ENCODE results near the gene NCOR2. TPM values are rescaled to one million over a fixed set of nuclear protein-coding genes. Genes with fewer than 3 reads are reported as not detected.

Gene NCOR2
- total and polyA plus RNA-seq, 11 donors = 62.1 to 184 (median 127) TPM

GRCh38 chr12:124554429-124555029, 12.9 kb downstream of the NCOR2 start:
- Histone ChIP-seq H3K27ac (peak overlapping the region in 6 of 12 donors; percentile 2 to 62 (median 26)), H3K27me3 (no peaks in the 10 kb centered on the region), H3K9me3 (peaks cover 0 to 2% (median 0%) of the 10 kb centered on the region in 12 donors), H3K4me3 (peak overlapping the region in 4 of 12 donors; percentile 12 to 15 (median 14)), H3K36me3 (no peaks in the 10 kb centered on the region), H3K4me1 (peaks cover 21 to 89% (median 80%) of the 10 kb centered on the region in 12 donors)
- ATAC-seq (peak in 3 of 4 donors; percentile 62 to 72 (median 64)), DNase-seq (peak in 3 of 5 donors; percentile 57 to 76 (median 66))
- WGBS, 4 donors = 24 to 34% (median 28%) methylated on average over 19 to 26 of the region's 26 CpGs
- no peak for TF ChIP-seq POLR2A (IDR thresholded peaks at IDR 0.05)
- TF ChIP-seq, protein P1, sequence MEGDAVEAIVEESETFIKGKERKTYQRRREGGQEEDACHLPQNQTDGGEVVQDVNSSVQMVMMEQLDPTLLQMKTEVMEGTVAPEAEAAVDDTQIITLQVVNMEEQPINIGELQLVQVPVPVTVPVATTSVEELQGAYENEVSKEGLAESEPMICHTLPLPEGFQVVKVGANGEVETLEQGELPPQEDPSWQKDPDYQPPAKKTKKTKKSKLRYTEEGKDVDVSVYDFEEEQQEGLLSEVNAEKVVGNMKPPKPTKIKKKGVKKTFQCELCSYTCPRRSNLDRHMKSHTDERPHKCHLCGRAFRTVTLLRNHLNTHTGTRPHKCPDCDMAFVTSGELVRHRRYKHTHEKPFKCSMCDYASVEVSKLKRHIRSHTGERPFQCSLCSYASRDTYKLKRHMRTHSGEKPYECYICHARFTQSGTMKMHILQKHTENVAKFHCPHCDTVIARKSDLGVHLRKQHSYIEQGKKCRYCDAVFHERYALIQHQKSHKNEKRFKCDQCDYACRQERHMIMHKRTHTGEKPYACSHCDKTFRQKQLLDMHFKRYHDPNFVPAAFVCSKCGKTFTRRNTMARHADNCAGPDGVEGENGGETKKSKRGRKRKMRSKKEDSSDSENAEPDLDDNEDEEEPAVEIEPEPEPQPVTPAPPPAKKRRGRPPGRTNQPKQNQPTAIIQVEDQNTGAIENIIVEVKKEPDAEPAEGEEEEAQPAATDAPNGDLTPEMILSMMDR (IDR thresholded peaks at IDR 0.05) = no peak
- intact Hi-C loops (cut with DNase I) = loop anchor here in 4 of 10 donors (5.0 kb wide), 2 partner anchors 32 to 37 kb away; no protein-coding TSS in a partner anchor

DNA sequence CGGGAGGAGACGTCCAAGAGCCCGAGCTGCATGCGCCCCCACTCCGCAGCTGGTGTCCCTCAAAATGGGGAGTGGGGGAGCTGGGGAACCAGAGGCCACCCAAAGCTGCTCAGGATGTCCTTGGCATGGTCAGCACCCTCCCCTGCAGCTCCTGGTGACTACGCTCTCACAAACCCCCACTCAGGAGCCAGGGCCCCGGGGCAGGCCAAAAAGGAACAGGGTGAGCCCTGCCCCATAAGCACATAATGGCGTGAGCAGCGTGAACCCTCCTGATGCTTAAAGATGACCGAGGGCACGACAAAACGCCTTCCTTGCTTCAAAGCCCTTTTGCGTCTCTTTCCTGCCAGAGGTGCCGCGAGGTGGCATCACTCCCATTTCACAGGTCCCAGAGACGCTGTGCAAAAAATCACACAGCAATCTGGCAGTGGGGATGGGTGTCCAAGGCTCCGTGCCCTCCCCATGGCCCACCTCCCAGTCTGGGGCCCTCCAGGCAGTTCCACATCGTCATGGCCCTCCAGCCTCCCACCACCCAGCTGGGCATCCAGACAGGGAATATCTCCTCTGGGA, 13.5 kb downstream of the NCOR2 start:
- no peaks in the 10 kb centered on the region for H3K9me3 ChIP-seq
- peak overlapping the region in 2 of 12 donors; percentile 13 to 15 for H3K4me3 ChIP-seq
- peak overlapping the region in 2 of 12 donors; percentile 43 to 62 for H3K27ac ChIP-seq
- WGBS, 4 donors = 89 to 92% (median 89%) methylated on average over 16 to 18 of the region's 18 CpGs
- TF ChIP-seq, protein P1 (IDR thresholded peaks at IDR 0.05) = no peak
- TF ChIP-seq POLR2A (IDR thresholded peaks at IDR 0.05) = no peak
- peaks cover 21 to 94% (median 85%) of the 10 kb centered on the region in 12 donors for H3K4me1 ChIP-seq
- H3K36me3 ChIP-seq = no peaks in the 10 kb centered on the region
- ATAC-seq (no peak), DNase-seq (no peak)
- intact Hi-C loops (cut with DNase I) = loop anchor here in 1 of 10 donors (5.0 kb wide), 1 partner anchor 37 kb away; no protein-coding TSS in a partner anchor
- H3K27me3 ChIP-seq = no peaks in the 10 kb centered on the region

- ATAC-seq = peak in 3 of 4 donors; percentile 22 to 44 (median 25)
- H3K4me1 ChIP-seq = peaks cover 21 to 91% (median 79%) of the 10 kb centered on the region in 12 donors
- no peaks in the 10 kb centered on the region for H3K9me3 ChIP-seq
- intact Hi-C loops (cut with DNase I) = loop anchor here in 1 of 10 donors (5.0 kb wide), 1 partner anchor 34 kb away; no protein-coding TSS in a partner anchor
- peak overlapping the region in 10 of 12 donors; percentile 9 to 82 (median 49) for H3K27ac ChIP-seq
- H3K4me3 ChIP-seq = no peak overlapping the region
- peaks cover 0 to 9% (median 0%) of the 10 kb centered on the region in 9 donors for H3K36me3 ChIP-seq
- peak; percentile 67 to 83 (median 77) for DNase-seq
- no peaks in the 10 kb centered on the region for H3K27me3 ChIP-seq
- no peak for TF ChIP-seq POLR2A (IDR thresholded peaks at IDR 0.05)
- TF ChIP-seq, protein P1 (IDR thresholded peaks at IDR 0.05) = no peak
- WGBS, 4 donors = 37 to 43% (median 39%) methylated on average over 25 of the region's 25 CpGs
Observed at GRCh38 chr12:124551268-124552144, 15.9 kb downstream of the NCOR2 start.

Data from heart left ventricle (tissue), 16 donors.